ENCODE measurements around the gene OR2L3.

DNA sequence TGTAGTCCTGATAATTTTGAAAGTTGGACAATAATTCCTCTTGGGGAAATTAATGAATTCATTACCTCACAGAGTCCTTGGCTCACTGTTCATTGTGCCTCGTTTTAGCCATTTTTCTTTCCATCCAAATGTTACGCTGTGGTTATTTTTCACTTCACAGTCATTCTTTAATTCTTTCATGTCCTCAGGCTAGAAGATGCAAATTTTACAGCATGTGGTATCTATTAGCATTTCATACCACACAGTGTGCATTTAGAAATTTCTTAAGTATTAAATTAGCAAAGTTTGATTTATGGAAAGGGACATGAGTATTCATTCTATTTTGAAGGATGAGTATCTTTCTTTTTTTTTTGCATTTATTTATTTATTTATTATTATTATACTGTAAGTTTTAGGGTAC lies 18.4 kb downstream of the OR2L3 start:
- TF ChIP-seq, protein P1, sequence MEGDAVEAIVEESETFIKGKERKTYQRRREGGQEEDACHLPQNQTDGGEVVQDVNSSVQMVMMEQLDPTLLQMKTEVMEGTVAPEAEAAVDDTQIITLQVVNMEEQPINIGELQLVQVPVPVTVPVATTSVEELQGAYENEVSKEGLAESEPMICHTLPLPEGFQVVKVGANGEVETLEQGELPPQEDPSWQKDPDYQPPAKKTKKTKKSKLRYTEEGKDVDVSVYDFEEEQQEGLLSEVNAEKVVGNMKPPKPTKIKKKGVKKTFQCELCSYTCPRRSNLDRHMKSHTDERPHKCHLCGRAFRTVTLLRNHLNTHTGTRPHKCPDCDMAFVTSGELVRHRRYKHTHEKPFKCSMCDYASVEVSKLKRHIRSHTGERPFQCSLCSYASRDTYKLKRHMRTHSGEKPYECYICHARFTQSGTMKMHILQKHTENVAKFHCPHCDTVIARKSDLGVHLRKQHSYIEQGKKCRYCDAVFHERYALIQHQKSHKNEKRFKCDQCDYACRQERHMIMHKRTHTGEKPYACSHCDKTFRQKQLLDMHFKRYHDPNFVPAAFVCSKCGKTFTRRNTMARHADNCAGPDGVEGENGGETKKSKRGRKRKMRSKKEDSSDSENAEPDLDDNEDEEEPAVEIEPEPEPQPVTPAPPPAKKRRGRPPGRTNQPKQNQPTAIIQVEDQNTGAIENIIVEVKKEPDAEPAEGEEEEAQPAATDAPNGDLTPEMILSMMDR (IDR thresholded peaks at IDR 0.05; ENCODE audit: poor library complexity, severe bottlenecking), result no peak
- TF ChIP-seq POLR2AphosphoS5 (IDR thresholded peaks at IDR 0.05), result no peak
